CD14-positive monocyte (primary cell): ENCODE results near the gene KIF24. TPM values are rescaled to one million over a fixed set of nuclear protein-coding genes. Genes with fewer than 3 reads are reported as not detected.

ENCODE experiments used
- DNase-seq, 3 donors: peaks; one replicate each; pipeline ENCODE4 v3.0.0-alpha.2; 2011 to 2022
- H2AFZ ChIP-seq: 2 replicates; pipeline ENCODE4 v1.6.0; 2012; ENCODE audit warnings: mild to moderate bottlenecking, low read depth, low read length, inconsistent platforms; ENCODE audit not compliant: insufficient read depth, poor library complexity, severe bottlenecking
- H3K27ac ChIP-seq, 2 donors: 1 replicate in 1 of 2; 2 replicates in 1 of 2; pipeline ENCODE4 v1.5.1; 2012 to 2013; ENCODE audit warnings: low read length in 2 of 2, control low read depth in 1 of 2, inconsistent platforms in 1 of 2, low read depth in 1 of 2, mild to moderate bottlenecking in 1 of 2
- H3K27me3 ChIP-seq, 2 donors: one replicate each; pipeline versions ENCODE4 v1.6.0 to v1.6.1; 2011 to 2013; ENCODE audit warnings: low read length in 2 of 2; ENCODE audit not compliant: control insufficient read depth in 2 of 2, insufficient read depth in 2 of 2
- H3K36me3 ChIP-seq, 2 donors: replicated peaks in 1 of 2; 1 replicate in 1 of 2; 2 replicates in 1 of 2; pipeline versions ENCODE4 v1.5.1 to v1.6.1; 2012 to 2013; ENCODE audit warnings: low read length in 2 of 2, control low read depth in 1 of 2, inconsistent platforms in 1 of 2, mild to moderate bottlenecking in 1 of 2; ENCODE audit not compliant: insufficient read depth in 2 of 2, control insufficient read depth in 1 of 2
- H3K4me1 ChIP-seq, 2 donors: 1 replicate in 1 of 2; 2 replicates in 1 of 2; pipeline versions ENCODE4 v1.5.1 to v1.6.1; 2012 to 2013; ENCODE audit warnings: low read length in 2 of 2, control low read depth in 1 of 2, inconsistent platforms in 1 of 2, mild to moderate bottlenecking in 1 of 2, moderate library complexity in 1 of 2; ENCODE audit not compliant: insufficient read depth in 2 of 2, control insufficient read depth in 1 of 2
- H3K4me2 ChIP-seq: replicated peaks from 2 replicates; pipeline ENCODE3; 2012; ENCODE audit warnings: low read length, moderate library complexity, mild to moderate bottlenecking; ENCODE audit not compliant: poor library complexity, severe bottlenecking; ENCODE audit errors: extremely low read depth
- H3K4me3 ChIP-seq, 3 experiments: fragments of 200-600 bp in 1 of 3; sonication (generic) in 1 of 3; replicated peaks in 1 of 3; 1 replicate in 2 of 3; 2 replicates in 1 of 3; pipeline ENCODE4 v1.5.1; 2011 to 2013; ENCODE audit warnings: low read length in 3 of 3, mild to moderate bottlenecking in 3 of 3, control low read depth in 2 of 3, low read depth in 2 of 3, inconsistent platforms in 1 of 3, moderate library complexity in 1 of 3
- H3K79me2 ChIP-seq: 2 replicates; pipeline ENCODE4 v1.6.0; 2012; ENCODE audit warnings: mild to moderate bottlenecking, control low read depth, inconsistent platforms, low read length, moderate library complexity; ENCODE audit not compliant: insufficient read depth
- H3K9ac ChIP-seq: 2 replicates; pipeline ENCODE4 v1.6.0; 2017; ENCODE audit warnings: low read length, mild to moderate bottlenecking; ENCODE audit not compliant: insufficient read depth, poor library complexity, severe bottlenecking
- H3K9me3 ChIP-seq, 2 donors: replicated peaks in 1 of 2; 1 replicate in 1 of 2; 2 replicates in 1 of 2; pipeline versions ENCODE4 v1.5.1 to v1.6.1; 2012 to 2013; ENCODE audit warnings: low read length in 2 of 2, control low read depth in 1 of 2; ENCODE audit not compliant: control insufficient read depth in 1 of 2, insufficient read depth in 1 of 2
- H4K20me1 ChIP-seq: 2 replicates; pipeline ENCODE4 v1.6.0; 2012; ENCODE audit warnings: mild to moderate bottlenecking, low read length, control low read depth, moderate library complexity; ENCODE audit not compliant: insufficient read depth
- H3K27ac Mint-ChIP-seq, 7 donors: one replicate each; pipeline ENCODE4 v1.8.0; 2020; ENCODE audit warnings: mild to moderate bottlenecking in 7 of 7, mixed read lengths in 7 of 7, moderate library complexity in 6 of 7, inconsistent platforms in 2 of 7
- H3K27me3 Mint-ChIP-seq, 3 donors: one replicate each; pipeline ENCODE4 v1.8.0; 2021 to 2022; ENCODE audit warnings: low read depth in 3 of 3, mild to moderate bottlenecking in 3 of 3, mixed read lengths in 3 of 3, moderate library complexity in 3 of 3, inconsistent platforms in 1 of 3
- H3K36me3 Mint-ChIP-seq, 2 donors: one replicate each; pipeline ENCODE4 v1.8.0; 2020; ENCODE audit warnings: mixed read lengths in 2 of 2, inconsistent platforms in 1 of 2, mild to moderate bottlenecking in 1 of 2
- H3K4me1 Mint-ChIP-seq: one replicate; pipeline ENCODE4 v1.8.0; 2020; ENCODE audit warnings: mild to moderate bottlenecking, mixed read lengths
- H3K4me3 Mint-ChIP-seq, 2 donors: one replicate each; pipeline ENCODE4 v1.8.0; 2020; ENCODE audit warnings: mild to moderate bottlenecking in 2 of 2, mixed read lengths in 2 of 2, moderate library complexity in 1 of 2
- H3K9me3 Mint-ChIP-seq, 7 donors: one replicate each; pipeline ENCODE4 v1.8.0; 2020 to 2022; ENCODE audit warnings: mixed read lengths in 7 of 7, mild to moderate bottlenecking in 6 of 7, moderate library complexity in 6 of 7, inconsistent platforms in 2 of 7
- WGBS: methylation state at CpG from one replicate; pipeline ENCODE4 v1.1.5; 2013; ENCODE audit warnings: missing lambda C conversion rate; ENCODE audit not compliant: insufficient coverage; 5-methylcytosine and 5-hydroxymethylcytosine counted together
- intact Hi-C, 2 donors: fragments of 100-400 bp; cut with micrococcal nuclease; formaldehyde crosslinking; loops; one replicate each; pipeline versions ENCODE4 v1.15.0 to v1.15.1; 2023
- polyA plus RNA-seq, 3 donors: library from polyadenylated mRNA; depleted of rRNA in 1 of 3; unstranded in 2 of 3; stranded (reverse) in 1 of 3; fragments of 300-500 nt in 2 of 3; fragments of >200 nt in 1 of 3; fragmentation: Illumina TruSeq in 2 of 3; gene quantifications; 1 replicate in 2 of 3; 2 replicates in 1 of 3; pipeline ENCODE4 v1.2.3, GENCODE V29; 2012 to 2021
- TF ChIP-seq, protein P1 (sequence below): fragments of 200-600 bp; IDR thresholded peaks from one replicate; pipeline ENCODE4 v1.8.0; 2022; ENCODE audit warnings: antibody characterized with exemption, mild to moderate bottlenecking

The KIF24 gene
- polyA plus RNA-seq, 3 donors, result 0.13 to 0.31 TPM; not detected in 1

DNA sequence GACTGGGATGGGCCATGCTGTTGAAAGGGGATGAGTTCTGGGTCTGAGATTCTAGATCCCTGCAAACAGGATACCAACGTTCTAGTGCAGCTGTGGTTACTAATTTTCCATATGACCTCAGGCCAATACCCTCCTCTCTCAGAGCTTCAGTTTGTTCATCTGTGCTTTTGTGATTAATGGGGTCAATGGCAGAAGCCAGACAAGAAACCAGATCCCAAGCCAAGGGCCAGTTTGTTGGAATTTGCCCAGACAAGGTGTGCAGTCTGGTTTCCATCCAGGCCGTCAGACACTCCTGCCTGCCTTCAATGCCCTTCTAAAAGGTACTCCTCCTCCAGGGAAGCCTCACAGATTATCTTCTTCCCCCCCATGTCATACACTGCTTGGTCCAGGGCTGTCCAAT, 36.2 kb upstream of the KIF24 start:
- no peaks in the 10 kb centered on the region for H3K79me2 ChIP-seq
- no peak for DNase-seq
- H3K36me3 ChIP-seq, result no peaks in the 10 kb centered on the region
- H4K20me1 ChIP-seq, result no peaks in the 10 kb centered on the region
- no peak overlapping the region for H3K9ac ChIP-seq
- no peak overlapping the region for H2AFZ ChIP-seq
- H3K4me3 ChIP-seq, result no peak overlapping the region
- H3K27me3 Mint-ChIP-seq, result peaks cover 2 to 7% (median 3%) of the 10 kb centered on the region in 3 donors
- intact Hi-C loops, result no loop called here
- H3K27ac Mint-ChIP-seq, result no peak overlapping the region
- H3K9me3 Mint-ChIP-seq, result peaks cover 0 to 11% (median 2%) of the 10 kb centered on the region in 7 donors
- no peak overlapping the region for H3K4me3 Mint-ChIP-seq
- H3K9me3 ChIP-seq, result peaks cover 0 to under 1% of the 10 kb centered on the region in 2 donors
- H3K36me3 Mint-ChIP-seq, result peaks cover 2% of the 10 kb centered on the region in 2 donors
- peaks cover 6% of the 10 kb centered on the region for H3K4me1 Mint-ChIP-seq
- TF ChIP-seq, protein P1, sequence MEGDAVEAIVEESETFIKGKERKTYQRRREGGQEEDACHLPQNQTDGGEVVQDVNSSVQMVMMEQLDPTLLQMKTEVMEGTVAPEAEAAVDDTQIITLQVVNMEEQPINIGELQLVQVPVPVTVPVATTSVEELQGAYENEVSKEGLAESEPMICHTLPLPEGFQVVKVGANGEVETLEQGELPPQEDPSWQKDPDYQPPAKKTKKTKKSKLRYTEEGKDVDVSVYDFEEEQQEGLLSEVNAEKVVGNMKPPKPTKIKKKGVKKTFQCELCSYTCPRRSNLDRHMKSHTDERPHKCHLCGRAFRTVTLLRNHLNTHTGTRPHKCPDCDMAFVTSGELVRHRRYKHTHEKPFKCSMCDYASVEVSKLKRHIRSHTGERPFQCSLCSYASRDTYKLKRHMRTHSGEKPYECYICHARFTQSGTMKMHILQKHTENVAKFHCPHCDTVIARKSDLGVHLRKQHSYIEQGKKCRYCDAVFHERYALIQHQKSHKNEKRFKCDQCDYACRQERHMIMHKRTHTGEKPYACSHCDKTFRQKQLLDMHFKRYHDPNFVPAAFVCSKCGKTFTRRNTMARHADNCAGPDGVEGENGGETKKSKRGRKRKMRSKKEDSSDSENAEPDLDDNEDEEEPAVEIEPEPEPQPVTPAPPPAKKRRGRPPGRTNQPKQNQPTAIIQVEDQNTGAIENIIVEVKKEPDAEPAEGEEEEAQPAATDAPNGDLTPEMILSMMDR, result no peak
- no peak overlapping the region for H3K4me2 ChIP-seq
- no peaks in the 10 kb centered on the region for H3K4me1 ChIP-seq
- no peak overlapping the region for H3K27ac ChIP-seq
- no peaks in the 10 kb centered on the region for H3K27me3 ChIP-seq
- WGBS, result 89% methylated on average over 1 of the region's 2 CpGs

DNA sequence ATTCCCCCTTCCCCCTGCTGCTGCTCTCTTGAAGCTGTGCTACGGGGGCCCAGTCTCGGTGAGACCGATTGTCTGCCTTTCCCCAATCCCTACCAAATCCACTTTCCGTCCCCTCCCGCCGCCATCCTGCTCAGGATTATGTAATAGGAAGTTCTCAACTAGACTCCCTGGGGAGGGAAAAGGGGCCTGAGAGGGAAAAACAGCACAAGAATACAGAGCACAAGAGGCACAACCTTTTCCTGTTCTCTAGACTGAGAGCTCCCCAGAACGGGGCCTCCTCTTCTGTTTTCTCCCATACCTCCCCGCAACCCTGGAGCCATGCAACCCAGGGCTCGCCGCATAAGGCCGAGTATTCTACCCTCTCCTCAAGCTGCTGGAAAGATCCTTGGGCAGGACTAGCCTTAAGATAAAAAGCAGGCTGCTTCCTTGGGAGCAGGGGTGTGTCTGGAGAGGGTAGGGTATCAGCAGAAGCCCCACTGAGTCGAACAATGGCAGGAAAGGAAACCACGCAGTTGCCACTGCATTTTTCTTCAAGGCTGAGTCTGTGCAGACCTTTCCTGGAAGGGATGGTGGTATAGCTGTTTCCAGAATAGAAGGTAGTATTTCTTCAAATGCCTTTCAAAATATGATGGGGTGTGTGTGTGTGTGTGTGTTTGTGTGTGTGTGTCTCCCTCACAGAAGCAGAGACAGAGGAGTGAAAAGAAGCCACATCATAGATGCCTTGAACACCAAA, 34.7 kb upstream of the KIF24 start:
- H3K27ac Mint-ChIP-seq, result peak overlapping the region in 1 of 7 donors; percentile 10
- TF ChIP-seq, protein P1, result no peak
- H3K4me2 ChIP-seq, result no peak overlapping the region
- H3K27me3 Mint-ChIP-seq, result peaks cover 2 to 7% (median 3%) of the 10 kb centered on the region in 3 donors
- no peak overlapping the region for H3K9ac ChIP-seq
- no peak overlapping the region for H3K4me3 ChIP-seq
- no peak overlapping the region for H3K4me3 Mint-ChIP-seq
- H2AFZ ChIP-seq, result no peak overlapping the region
- no peak for DNase-seq
- H3K27ac ChIP-seq, result no peak overlapping the region
- H3K4me1 ChIP-seq, result no peaks in the 10 kb centered on the region
- H3K9me3 ChIP-seq, result no peaks in the 10 kb centered on the region
- H3K36me3 ChIP-seq, result no peaks in the 10 kb centered on the region
- H3K27me3 ChIP-seq, result no peaks in the 10 kb centered on the region
- H3K79me2 ChIP-seq, result no peaks in the 10 kb centered on the region
- intact Hi-C loops, result no loop called here
- 23% methylated on average over 3 of the region's 13 CpGs for WGBS
- peaks cover 2% of the 10 kb centered on the region in 2 donors for H3K36me3 Mint-ChIP-seq
- H4K20me1 ChIP-seq, result no peaks in the 10 kb centered on the region
- peaks cover 6% of the 10 kb centered on the region for H3K4me1 Mint-ChIP-seq
- H3K9me3 Mint-ChIP-seq, result peaks cover 0 to 10% (median 2%) of the 10 kb centered on the region in 7 donors
